Middle frontal gyrus (tissue), 1 donor: ENCODE data around the gene ATP6V1B1.

ENCODE experiments used
- DNase-seq: peaks from one replicate; pipeline ENCODE4 v3.0.0-alpha.2; 2015; ENCODE audit warnings: low spot score; ENCODE audit errors: extremely low spot score

Gene ATP6V1B1

DNA sequence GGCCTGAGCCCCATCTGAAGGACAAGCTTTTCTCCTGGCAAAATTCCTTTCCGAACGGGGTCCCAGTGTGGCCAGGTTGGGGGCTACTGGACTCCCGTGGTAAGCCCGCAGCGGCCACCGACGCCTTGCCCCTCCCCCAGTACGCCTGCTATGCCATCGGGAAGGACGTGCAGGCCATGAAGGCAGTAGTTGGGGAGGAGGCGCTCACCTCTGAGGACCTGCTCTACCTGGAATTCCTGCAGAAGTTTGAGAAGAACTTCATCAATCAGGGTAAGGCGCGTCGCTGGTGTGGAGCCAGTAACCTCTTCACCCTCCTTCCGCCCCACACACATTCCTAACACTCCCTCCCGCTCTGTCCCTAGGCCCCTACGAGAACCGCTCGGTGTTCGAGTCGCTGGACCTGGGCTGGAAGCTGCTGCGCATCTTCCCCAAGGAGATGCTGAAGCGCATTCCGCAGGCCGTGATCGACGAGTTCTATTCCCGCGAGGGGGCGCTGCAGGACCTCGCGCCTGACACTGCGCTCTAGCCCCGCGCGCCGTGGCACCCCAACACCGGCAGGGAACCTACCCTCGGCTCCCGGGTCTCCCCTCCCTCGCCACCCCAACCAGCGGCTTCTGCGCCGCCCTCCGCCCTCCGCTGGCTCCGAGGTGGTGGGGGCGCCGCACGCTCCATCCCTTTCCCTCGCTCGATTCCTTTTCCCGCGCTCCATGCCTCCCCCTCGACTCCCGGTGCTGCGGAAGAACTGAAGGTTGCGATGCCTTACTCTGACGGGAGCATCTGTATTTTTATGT, 29.1 kb downstream of the ATP6V1B1 start:
- DNase-seq = no peak

DNA sequence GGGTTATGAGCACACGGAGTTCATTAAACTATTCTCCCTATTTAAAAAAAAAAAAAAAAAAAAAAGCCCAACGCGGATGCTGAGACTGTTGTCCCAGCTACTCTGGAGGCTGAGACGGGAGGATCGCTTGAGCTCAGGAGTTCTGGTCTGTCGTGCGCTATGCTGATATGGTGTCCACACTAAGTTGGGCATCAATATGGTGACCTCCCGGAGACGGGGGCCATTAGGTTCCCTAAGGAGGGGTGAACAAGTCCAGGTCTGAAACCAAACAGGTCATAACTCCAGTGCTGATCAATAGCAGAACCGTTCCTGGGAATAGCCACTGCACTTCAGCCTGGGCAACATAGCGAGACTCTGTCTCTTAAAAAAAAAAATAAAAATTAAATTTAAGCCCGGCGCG, 29.8 kb downstream of the ATP6V1B1 start:
- no peak for DNase-seq

DNA sequence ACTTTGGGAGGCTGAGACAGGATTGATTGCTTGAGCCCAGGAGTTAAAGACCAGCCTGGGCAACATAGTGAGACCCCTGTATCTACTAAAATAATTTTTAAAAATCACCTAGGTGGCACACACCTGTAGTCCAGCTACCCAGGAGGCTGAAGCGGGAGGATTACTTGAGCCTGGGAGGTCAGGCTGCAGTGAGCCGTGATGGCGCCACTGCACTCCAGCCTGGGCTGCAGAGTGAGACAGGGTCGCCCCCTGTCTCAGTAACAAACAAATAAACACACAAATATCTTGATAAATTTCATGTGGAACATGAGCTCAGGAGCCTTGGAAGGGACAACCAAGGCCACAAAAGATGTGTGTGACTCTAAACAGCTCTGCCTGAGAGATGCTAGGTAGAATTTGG, 31.0 kb downstream of the ATP6V1B1 start:
- no peak for DNase-seq

DNA sequence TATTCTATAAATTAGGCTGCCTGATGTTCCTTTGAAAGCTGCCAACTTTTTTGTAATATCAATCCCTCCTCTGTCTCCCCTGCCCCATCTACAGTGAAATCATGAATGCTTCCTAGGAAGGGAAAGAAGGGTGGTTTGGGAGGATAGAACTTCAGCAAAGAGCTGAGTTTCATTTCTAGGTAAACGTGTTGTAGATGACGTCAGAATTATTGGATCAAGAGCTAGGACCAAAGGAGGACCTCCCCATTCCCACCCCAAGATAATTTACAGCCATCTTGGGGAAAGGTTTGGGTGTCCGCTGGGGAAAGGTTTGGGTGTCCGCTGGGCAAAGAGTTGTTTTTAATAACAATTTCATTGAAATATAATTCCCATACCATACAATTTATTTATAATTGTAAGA, 31.5 kb downstream of the ATP6V1B1 start:
- no peak for DNase-seq

GRCh38 chr2:70974592-70974991, 38.9 kb downstream of the ATP6V1B1 start:
- DNase-seq = no peak

DNA sequence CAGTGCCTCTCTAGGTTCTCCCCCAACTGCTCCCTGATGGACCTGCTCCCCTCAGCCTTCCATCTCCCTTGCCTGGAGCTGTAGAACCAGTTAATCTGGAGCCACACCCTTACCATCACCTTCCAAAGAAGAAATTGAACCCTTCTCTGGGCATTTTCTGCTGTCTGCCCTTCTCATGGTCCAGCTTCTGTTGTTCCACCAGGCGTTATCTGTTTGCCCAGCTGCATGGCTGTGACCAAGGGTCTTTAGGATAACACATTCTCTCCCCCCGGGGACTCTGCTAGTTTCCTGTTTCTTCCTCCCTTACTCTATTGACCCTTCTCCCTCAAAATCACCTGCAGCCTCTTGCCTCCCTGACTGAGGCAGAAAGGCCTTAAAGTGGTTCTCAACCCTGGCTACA, 39.5 kb downstream of the ATP6V1B1 start:
- DNase-seq = no peak

DNA sequence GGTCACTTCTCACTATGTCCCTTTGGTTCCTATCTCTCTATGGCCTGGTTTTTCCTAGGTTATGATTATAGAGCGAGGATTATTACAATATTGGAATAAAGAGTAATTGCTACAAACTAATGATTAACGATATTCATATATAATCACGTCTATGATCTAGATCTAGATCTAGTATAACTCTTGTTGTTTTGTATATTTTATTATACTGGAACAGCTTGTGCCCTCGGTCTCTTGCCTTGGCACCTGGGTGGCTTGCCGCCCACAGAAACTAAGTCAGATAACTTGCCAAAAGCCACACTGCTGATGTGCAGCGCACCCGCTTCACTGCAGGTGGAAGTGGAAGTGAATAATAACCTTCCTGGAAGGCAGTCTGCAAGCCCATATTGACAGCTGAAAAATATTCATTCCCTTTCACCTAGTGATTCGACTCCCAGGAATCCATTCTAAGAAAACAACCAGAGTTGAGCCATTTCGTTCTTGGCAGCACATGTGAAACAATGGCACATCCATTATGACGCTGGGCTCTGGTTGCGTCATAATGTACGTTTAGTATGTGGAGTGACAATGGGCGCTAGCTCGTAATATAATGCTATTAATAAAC, 42.0 kb downstream of the ATP6V1B1 start:
- no peak for DNase-seq

GRCh38 chr2:70978341-70979179, 42.9 kb downstream of the ATP6V1B1 start, which contains the start of gene ANKRD53:
TSS of gene ANKRD53 (plus strand) at chr2:70978630. CDS start at chr2:70978646, 16 bp downstream.
- DNase-seq = no peak

DNA sequence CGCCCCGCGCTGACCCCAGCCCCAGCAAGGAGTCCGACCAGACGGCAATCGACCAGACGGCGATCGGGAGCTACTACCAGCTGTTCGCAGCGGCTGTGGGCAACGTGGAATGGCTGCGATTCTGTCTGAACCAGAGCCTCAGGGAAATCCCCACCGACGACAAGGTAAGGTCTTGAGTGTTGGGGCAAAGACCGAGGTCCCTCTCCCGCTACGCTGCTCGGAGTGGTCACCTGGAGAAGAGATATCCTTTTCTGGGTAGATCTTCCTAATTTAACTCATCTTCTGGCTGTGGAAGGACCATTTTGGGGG, 43.4 kb downstream of the ATP6V1B1 start:
- no peak for DNase-seq

- DNase-seq = no peak
Measured at GRCh38 chr2:70979626-70980025, 43.9 kb downstream of the ATP6V1B1 start.

DNA sequence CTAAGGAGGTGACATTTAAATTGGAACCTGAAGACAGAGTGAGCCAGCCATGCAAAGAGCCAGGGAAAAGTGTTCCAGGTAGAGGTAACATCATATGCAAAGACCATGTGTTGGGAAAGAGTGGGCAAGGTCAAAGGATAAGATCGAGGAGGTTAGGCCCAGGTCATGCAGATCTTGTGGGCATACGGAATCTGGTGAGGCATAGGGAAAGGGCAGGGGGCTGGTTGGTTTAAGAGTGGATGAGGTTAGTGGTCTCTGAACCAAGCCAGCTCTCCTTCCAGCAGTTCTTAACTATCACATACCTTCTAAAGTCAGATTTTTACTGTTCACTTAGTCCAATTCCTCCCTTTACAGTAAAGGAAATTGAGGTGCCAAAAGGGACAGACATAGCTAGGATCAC, 45.7 kb downstream of the ATP6V1B1 start:
- DNase-seq = no peak

DNA sequence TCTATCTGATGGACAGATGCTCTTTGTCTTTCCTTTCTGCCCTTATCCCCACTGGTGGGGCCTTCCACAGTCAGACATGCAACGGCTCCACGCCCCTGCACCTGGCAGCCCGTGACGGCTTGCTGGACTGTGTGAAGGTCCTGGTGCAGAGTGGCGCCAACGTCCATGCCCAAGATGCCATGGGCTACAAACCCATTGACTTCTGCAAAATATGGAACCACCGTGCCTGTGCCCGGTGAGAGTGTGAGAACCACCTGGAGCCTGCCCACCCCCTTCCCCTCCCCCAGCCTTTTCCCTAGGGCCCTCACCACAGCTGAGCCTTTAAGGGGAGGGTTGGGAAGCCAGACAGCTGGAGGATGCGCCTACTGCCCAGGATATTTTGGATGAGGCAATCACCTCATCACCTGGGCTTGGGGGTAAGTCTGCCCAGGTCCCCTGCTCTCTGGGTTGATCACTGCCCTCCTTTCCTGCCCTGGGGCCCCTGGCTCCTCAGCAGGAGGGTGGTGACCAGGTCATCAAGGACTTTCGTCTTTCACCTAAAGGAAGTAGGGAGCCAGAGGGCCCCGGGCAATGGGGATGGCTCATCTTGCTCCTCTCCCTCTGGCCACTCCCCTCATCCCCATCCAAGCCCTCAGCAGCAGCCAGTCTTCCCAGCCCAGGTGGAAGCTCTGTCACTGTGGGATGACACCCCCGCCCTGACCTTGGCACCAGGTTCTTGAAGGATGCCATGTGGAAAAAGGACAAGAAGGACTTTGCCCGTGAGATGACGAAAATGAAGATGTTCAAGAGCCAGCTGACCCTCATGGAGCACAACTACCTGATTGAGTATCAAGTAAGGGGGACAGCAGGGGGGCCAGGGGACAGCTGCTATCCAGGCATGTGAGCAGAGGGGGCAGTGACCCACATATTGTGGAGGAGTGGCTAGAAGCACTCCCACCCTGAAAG, 46.4 kb downstream of the ATP6V1B1 start:
- no peak for DNase-seq

GRCh38 chr2:70982971-70983370, 47.3 kb downstream of the ATP6V1B1 start:
- DNase-seq = no peak

GRCh38 chr2:70983506-70984227, 48.0 kb downstream of the ATP6V1B1 start:
- no peak for DNase-seq

GRCh38 chr2:70984228-70984575, 48.5 kb downstream of the ATP6V1B1 start:
- no peak for DNase-seq

DNA sequence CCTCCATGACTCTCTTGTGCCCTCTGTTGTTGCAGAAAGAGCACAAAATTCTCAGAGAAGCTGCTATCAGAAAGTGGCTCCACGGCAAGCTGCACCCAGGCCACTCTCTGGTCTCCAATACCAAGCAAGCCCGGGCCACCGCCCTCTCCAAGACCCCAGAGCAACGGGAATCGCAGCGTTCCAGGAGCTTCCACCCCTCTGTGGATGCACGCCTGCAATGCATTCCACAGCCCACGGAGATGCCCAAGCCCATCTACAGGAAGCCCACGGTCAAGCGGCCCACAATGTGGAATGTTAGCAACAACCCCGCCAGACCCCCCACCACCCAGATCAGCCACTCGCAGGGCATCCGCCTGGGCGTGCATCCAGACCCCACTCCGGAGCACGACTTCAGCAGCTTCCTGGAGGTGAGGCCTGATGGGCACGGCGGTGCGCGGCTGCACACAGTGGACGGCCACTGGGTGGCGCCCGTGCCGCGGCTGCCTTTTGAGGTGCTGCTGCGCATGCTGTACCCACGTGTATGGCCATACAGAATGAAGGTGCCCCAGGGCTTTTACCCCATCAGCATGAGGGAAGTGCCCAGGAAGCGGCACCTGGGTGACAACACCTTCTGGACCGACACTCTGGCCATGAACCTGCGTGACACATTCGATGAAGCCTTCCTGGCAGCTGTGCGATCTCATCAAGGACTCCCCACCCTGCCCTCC, 49.0 kb downstream of the ATP6V1B1 start:
- DNase-seq = no peak

- no peak for DNase-seq
Measured at GRCh38 chr2:70985283-70985688, 49.6 kb downstream of the ATP6V1B1 start.

DNA sequence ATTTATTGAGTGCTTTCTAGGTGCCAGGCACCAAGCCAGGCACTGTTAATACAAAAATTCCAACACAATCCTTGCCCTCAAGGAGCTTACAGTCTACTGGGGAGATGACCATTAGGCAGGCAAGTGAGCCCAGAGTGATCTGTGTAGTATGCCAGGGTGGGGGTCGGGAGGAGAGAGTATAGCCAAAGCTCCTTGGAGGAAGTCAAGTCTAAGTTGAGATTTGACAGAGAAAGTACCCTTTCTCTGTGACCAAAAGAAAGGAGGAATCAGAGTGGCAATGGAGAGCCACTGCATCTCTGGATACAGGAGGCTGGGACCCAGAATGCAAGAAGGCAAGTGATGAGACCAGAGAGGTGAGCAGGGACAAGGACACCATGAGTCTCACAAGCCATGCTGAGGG, 50.3 kb downstream of the ATP6V1B1 start:
- DNase-seq = no peak

- no peak for DNase-seq
Measured at GRCh38 chr2:70986499-70987189, 50.9 kb downstream of the ATP6V1B1 start.
